Esophagus muscularis mucosa (tissue), 3 donors: ENCODE measurements around the gene TGIF2LX.
"Not testable (repeated sequence)": the region's sequence is repeated elsewhere in the genome, so short reads cannot be mapped to it uniquely, and the experiment has no call there.

Experiments used
- CTCF ChIP-seq, 3 experiments: fragments of 200-600 bp in 2 of 3; fragments of 450-650 bp in 1 of 3; sonication (generic) in 2 of 3; IDR thresholded peaks; one replicate each; pipeline ENCODE4 v1.5.1; 2017 to 2019; ENCODE audit warnings: antibody characterized with exemption in 3 of 3, mild to moderate bottlenecking in 2 of 3, moderate library complexity in 1 of 3
- POLR2A ChIP-seq: fragments of 450-650 bp; IDR thresholded peaks from one replicate; pipeline ENCODE4 v1.6.1; 2017; ENCODE audit warnings: antibody characterized with exemption, moderate library complexity, mild to moderate bottlenecking, low read depth
- POLR2AphosphoS5 ChIP-seq, 2 donors: sonication (generic); formaldehyde crosslinking; IDR thresholded peaks; one replicate each; pipeline ENCODE4 v1.6.1; 2017; ENCODE audit warnings: antibody characterized with exemption in 2 of 2

DNA sequence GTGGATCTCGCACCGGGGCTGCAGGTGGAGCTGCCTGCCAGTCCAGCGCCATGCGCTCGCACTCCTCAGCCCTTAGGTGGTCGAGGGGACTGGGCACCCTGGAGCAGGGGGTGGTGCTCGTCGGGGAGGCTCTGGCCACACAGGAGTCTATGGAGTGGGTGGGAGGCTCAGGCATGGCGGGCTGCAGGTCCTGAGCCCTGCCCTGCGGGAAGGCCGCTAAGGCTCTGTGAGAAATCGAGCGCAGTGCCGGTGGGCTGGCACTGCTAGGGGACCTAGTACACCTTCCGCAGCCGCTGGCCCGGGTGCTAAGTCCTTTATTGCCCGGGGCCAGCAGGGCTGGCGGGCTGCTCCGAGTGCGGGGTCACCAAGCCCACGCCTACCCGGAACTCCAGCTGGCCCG is 43.9 kb downstream of the TGIF2LX start:
- TF ChIP-seq POLR2AphosphoS5 (IDR thresholded peaks at IDR 0.05); CTCF (IDR thresholded peaks at IDR 0.05); POLR2A: not testable (repeated sequence)
